ENCODE measurements around the gene UNC45B.

DNA sequence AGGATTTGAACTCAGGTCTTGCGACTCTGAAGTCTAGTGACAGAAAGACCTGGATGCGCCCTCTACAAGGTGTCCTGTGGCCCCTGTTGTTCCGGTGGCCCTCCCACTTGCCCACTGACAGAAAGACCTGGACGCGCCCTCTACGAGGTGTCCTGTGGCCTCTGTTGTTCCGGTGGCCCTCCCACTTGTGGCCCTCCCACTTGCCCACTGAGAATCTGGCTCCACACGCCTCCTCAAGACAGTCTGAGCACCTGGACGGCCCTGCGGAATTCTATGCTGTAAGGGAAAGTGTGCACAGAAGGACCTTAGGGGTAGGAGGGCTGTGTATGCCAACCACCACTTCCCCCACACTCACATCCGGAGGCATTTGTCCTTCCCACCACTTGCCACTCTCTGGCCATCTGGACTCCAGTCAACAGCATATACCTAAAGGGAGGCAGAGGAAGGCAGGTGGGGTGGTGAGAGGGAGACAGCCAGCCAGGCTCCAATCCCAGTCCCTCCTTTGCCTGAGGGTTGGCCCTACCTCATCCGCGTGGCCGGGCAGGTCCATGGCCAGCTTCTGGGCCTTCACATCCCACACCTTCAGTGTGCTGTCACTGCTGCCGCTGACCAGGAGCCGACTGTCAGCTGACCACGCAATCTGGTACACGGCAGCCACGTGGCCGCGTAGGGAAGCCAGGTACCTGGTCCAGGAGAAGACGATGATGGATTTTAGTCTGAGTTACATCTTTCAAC is 14.6 kb upstream of the UNC45B start:
- TF ChIP-seq, protein P1, sequence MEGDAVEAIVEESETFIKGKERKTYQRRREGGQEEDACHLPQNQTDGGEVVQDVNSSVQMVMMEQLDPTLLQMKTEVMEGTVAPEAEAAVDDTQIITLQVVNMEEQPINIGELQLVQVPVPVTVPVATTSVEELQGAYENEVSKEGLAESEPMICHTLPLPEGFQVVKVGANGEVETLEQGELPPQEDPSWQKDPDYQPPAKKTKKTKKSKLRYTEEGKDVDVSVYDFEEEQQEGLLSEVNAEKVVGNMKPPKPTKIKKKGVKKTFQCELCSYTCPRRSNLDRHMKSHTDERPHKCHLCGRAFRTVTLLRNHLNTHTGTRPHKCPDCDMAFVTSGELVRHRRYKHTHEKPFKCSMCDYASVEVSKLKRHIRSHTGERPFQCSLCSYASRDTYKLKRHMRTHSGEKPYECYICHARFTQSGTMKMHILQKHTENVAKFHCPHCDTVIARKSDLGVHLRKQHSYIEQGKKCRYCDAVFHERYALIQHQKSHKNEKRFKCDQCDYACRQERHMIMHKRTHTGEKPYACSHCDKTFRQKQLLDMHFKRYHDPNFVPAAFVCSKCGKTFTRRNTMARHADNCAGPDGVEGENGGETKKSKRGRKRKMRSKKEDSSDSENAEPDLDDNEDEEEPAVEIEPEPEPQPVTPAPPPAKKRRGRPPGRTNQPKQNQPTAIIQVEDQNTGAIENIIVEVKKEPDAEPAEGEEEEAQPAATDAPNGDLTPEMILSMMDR (conservative IDR thresholded peaks at IDR 0.05; ENCODE audit: low read depth, low read length), result no peak
- TF ChIP-seq RAD21 (IDR thresholded peaks at IDR 0.05; ENCODE audit: low read length) (no peak), POLR2A (IDR thresholded peaks at IDR 0.05; ENCODE audit: low read depth, low read length) (no peak), RCOR1 (IDR thresholded peaks at IDR 0.05; ENCODE audit: insufficient replicate concordance, low read length) (no peak), SMC3 (IDR thresholded peaks at IDR 0.05; ENCODE audit: low read depth, low read length) (no peak), MAZ (IDR thresholded peaks at IDR 0.05; ENCODE audit: borderline replicate concordance, low read depth, low read length) (no peak)
- TF ChIP-seq, protein P2, sequence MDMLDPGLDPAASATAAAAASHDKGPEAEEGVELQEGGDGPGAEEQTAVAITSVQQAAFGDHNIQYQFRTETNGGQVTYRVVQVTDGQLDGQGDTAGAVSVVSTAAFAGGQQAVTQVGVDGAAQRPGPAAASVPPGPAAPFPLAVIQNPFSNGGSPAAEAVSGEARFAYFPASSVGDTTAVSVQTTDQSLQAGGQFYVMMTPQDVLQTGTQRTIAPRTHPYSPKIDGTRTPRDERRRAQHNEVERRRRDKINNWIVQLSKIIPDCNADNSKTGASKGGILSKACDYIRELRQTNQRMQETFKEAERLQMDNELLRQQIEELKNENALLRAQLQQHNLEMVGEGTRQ (IDR thresholded peaks at IDR 0.05; ENCODE audit: low read depth, low read length), result no peak

All from IMR-90 (cell line).